Hippocampal formation (tissue), 2 donors: ENCODE results near the gene TEDC2.
"Not testable (repeated sequence)": the region's sequence is repeated elsewhere in the genome, so short reads cannot be mapped to it uniquely, and the experiment has no call there.

ENCODE experiments used
- DNase-seq, 2 donors: peaks; one replicate each; lab custom pipeline; 2025; lab: John Stamatoyannopoulos, UW

TEDC2 gene

GRCh38 chr16:2476345-2476720 is 16.4 kb downstream of the TEDC2 start:
- DNase-seq = no peak

GRCh38 chr16:2476741-2477140 is 16.8 kb downstream of the TEDC2 start:
- no peak for DNase-seq

GRCh38 chr16:2477327-2477726 is 17.4 kb downstream of the TEDC2 start:
- no peak for DNase-seq

- DNase-seq = no peak
These were observed 18.4 kb downstream of the TEDC2 start for GRCh38 chr16:2478279-2478678.

- not testable (repeated sequence) for DNase-seq
These were observed 20.1 kb downstream of the TEDC2 start for GRCh38 chr16:2479996-2480395.

- no peak for DNase-seq
These were observed 21.0 kb downstream of the TEDC2 start for GRCh38 chr16:2480948-2481347.

- no peak for DNase-seq
These were observed 21.8 kb downstream of the TEDC2 start for GRCh38 chr16:2481676-2482075.

- no peak for DNase-seq
These were observed 22.3 kb downstream of the TEDC2 start for GRCh38 chr16:2482249-2482648.

- DNase-seq = peak; percentile 23 to 45
These were observed 23.0 kb downstream of the TEDC2 start for GRCh38 chr16:2482708-2483534.

- DNase-seq = no peak
These were observed 24.3 kb downstream of the TEDC2 start for GRCh38 chr16:2483939-2484897.

GRCh38 chr16:2484898-2485508 is 25.1 kb downstream of the TEDC2 start:
- no peak for DNase-seq

GRCh38 chr16:2485811-2486507 is 26.1 kb downstream of the TEDC2 start:
- no peak for DNase-seq

- peak; percentile 33 to 35 for DNase-seq
These were observed 27.0 kb downstream of the TEDC2 start for GRCh38 chr16:2486645-2487516.

GRCh38 chr16:2487517-2487842 is 27.6 kb downstream of the TEDC2 start:
- DNase-seq = no peak

- no peak for DNase-seq
These were observed 28.1 kb downstream of the TEDC2 start for GRCh38 chr16:2487903-2488531.

GRCh38 chr16:2489581-2489980 is 29.7 kb downstream of the TEDC2 start:
- no peak for DNase-seq

- DNase-seq = no peak
These were observed 30.5 kb downstream of the TEDC2 start for GRCh38 chr16:2490190-2491105.

- DNase-seq = no peak
These were observed 32.4 kb downstream of the TEDC2 start for GRCh38 chr16:2492292-2492691.

- no peak for DNase-seq
These were observed 33.7 kb downstream of the TEDC2 start for GRCh38 chr16:2493605-2494004.
